HG02763 (cell line): Measurements from ENCODE around the gene GTF3C1.

Experiments used
- ATAC-seq: cut with Tn5 transposase; IDR thresholded peaks from one replicate; pipeline ENCODE4 v1.9.1; 2021; ENCODE audit warnings: mild to moderate bottlenecking, moderate library complexity; ENCODE audit not compliant: unreplicated experiment

Gene GTF3C1

GRCh38 chr16:27564224-27564623, 14.5 kb upstream of the GTF3C1 start:
- ATAC-seq = no peak

- no peak for ATAC-seq
Observed at GRCh38 chr16:27561216-27561615, 11.5 kb upstream of the GTF3C1 start.

- ATAC-seq = no peak
Observed at GRCh38 chr16:27558932-27559331, 9.2 kb upstream of the GTF3C1 start.

- ATAC-seq = no peak
Observed at GRCh38 chr16:27558434-27558833, 8.7 kb upstream of the GTF3C1 start.

- no peak for ATAC-seq
Observed at GRCh38 chr16:27556471-27556870, 6.8 kb upstream of the GTF3C1 start.

GRCh38 chr16:27551036-27551435, 1.3 kb upstream of the GTF3C1 start:
- ATAC-seq = no peak

- no peak for ATAC-seq
Observed at GRCh38 chr16:27550582-27550920, 838 bp upstream of the GTF3C1 start.

- no peak for ATAC-seq
Observed at GRCh38 chr16:27549464-27549745, 308 bp downstream of the GTF3C1 start.

GRCh38 chr16:27547851-27548250, 1.9 kb downstream of the GTF3C1 start:
- ATAC-seq = no peak

- no peak for ATAC-seq
Observed at GRCh38 chr16:27547134-27547533, 2.6 kb downstream of the GTF3C1 start.

GRCh38 chr16:27544671-27545070, 5.0 kb downstream of the GTF3C1 start:
- ATAC-seq = no peak

GRCh38 chr16:27543801-27544200, 5.9 kb downstream of the GTF3C1 start:
- ATAC-seq = no peak

- no peak for ATAC-seq
Observed at GRCh38 chr16:27539636-27540035, 10.1 kb downstream of the GTF3C1 start.

GRCh38 chr16:27539120-27539519, 10.6 kb downstream of the GTF3C1 start:
- ATAC-seq = no peak

GRCh38 chr16:27538528-27538927, 11.2 kb downstream of the GTF3C1 start:
- ATAC-seq = no peak

- no peak for ATAC-seq
Observed at GRCh38 chr16:27534256-27534655, 15.5 kb downstream of the GTF3C1 start.

GRCh38 chr16:27531826-27532800, 17.6 kb downstream of the GTF3C1 start:
- ATAC-seq = no peak

- no peak for ATAC-seq
Observed at GRCh38 chr16:27531186-27531585, 18.5 kb downstream of the GTF3C1 start.

GRCh38 chr16:27529962-27530361, 19.8 kb downstream of the GTF3C1 start:
- ATAC-seq = no peak

- no peak for ATAC-seq
Observed at GRCh38 chr16:27528294-27528693, 21.4 kb downstream of the GTF3C1 start.

- no peak for ATAC-seq
Observed at GRCh38 chr16:27526180-27526579, 23.5 kb downstream of the GTF3C1 start.

- ATAC-seq = no peak
Observed at GRCh38 chr16:27522173-27522707, 27.5 kb downstream of the GTF3C1 start.
